GM18520 (cell line): ENCODE results near the gene GNL2.
"Not testable (repeated sequence)": the region's sequence is repeated elsewhere in the genome, so short reads cannot be mapped to it uniquely, and the experiment has no call there.

ENCODE experiments used
- ATAC-seq: cut with Tn5 transposase; IDR thresholded peaks from one replicate; pipeline ENCODE4 v1.9.1; 2021; ENCODE audit not compliant: unreplicated experiment

The GNL2 gene

GRCh38 chr1:37609002-37609401 is 13.3 kb upstream of the GNL2 start:
- ATAC-seq, result no peak

- no peak for ATAC-seq
These were observed 10.9 kb upstream of the GNL2 start for GRCh38 chr1:37606481-37607263.

DNA sequence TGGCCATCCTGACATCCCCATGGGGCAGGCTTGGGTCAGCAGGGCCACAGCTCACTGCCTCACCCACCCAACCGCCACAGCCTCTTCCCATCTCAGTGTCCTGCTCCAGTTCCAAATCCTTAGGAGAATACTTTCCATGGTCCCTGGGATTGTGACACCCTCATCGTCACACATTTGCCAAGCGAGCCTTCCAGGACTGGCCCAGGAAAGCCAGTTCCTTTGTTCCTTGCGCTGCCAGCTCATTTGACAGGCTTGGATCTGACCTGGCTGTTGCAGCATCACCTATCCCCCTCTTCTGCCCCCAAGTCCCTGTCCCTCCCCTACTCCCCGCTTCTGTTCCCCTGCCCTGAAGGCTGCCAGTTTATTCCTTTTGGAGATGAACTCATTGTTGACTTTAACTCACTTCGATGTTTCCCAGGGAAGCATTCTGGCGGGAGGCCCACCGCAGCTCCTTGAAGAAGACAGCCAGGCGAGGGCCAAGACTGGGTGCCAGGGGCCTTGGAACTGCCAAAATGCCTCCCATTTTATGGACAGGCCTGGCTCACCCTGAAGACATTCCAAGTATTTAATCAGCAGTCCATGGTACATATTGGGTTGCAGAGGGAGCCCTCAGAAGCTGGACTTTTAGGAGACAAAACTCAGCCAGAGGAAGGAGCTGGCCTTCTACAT is 10.2 kb upstream of the GNL2 start:
- ATAC-seq, result no peak

DNA sequence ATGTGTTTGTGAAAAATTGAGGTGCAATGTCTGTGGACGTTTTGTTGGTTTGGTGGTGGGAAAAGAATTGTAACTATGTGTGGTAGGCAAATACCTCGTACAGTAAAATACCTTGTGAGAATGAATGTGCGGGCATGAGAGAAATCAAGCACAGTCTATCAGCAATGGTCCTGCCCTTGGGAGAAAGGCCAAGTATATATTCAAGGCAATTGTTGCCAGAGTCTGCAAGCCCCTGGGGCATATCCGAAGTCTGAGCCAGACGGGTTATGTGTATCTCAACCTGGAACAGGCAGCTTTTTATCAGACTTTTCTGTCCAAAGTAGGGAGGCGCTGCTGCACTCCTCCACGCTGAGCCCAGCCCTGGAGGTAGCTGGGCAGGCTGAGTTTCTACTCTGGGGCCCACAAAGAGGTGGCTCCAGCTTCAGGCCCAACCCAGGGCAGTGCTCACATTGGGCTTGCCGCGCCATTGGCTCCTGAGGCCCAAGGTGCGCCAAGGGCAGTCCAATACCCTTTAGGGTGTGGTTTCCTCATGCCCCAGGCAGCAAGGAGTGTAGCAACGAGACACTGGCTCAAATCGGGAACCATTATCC is 9.4 kb upstream of the GNL2 start:
- ATAC-seq, result no peak

DNA sequence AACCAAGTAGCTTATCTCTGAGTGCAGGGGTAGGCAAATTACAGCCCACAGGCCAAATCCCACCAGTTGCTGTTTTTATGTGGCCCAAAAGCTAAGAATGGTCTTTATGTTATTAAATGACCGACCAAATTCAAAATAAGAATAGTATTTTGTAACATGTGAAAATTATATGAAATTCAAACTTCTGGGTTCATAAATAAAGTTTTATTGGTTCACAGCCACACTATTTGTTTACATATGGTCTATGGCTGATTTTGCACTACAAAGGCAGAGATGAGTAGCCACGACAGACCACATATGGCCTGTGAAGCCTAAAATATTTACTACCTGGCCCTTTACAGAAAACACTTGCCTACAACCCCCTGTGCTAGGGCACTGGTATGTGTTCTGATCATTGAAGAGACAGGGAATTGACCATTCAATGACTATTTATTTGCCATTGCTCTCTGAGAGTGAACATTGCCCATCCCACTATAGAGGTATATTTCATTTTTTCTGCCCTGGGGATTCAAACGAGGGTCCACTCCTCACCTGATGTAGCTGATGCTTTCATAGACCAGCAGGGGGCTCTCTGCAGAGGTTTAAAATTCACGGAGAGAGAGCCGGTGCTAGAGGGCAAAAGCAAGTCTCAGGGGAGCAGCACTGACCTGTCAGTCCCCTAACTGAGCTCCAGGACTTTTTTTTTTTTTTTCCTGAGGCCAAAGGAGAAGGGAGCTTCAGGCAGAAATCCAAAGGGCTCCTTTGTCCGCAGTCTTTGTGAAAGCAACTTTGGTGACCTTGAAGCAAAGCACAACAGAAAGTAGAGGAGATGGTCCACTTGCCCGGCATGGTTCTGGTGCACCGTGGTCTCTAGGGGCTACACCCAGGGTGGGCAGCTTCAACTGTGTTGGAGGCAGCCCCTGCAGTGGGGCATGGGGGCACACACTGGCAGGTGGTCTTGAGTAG is 7.3 kb upstream of the GNL2 start:
- ATAC-seq, result no peak

- ATAC-seq, result no peak
These were observed 5.7 kb upstream of the GNL2 start for GRCh38 chr1:37601441-37601840.

- no peak for ATAC-seq
These were observed 4.2 kb upstream of the GNL2 start for GRCh38 chr1:37599940-37600339.

DNA sequence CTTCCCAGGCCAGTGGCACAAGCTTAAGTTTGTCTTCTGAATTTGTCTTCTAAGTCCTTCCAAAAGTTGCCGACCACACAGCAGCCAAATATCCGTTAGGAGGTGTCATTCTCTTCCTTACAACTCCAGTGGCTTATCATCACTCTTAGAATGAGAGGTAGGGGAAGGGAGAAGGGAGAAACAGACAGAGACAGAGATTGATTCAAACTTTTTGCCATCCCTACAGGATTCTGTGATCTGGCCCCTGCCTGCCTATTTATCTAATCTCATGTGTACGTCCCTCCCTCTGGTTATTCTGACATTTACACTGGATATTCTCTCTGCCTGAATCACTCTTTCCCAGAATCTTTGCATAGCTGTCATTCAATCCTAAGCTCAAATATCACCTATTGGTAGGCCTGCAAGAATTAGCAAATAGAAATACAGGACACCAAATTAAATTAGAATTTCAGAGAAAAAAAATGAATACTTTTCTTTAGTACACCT is 488 bp upstream of the GNL2 start:
- ATAC-seq, result no peak

GRCh38 chr1:37593726-37594125 is 2.0 kb downstream of the GNL2 start:
- no peak for ATAC-seq

DNA sequence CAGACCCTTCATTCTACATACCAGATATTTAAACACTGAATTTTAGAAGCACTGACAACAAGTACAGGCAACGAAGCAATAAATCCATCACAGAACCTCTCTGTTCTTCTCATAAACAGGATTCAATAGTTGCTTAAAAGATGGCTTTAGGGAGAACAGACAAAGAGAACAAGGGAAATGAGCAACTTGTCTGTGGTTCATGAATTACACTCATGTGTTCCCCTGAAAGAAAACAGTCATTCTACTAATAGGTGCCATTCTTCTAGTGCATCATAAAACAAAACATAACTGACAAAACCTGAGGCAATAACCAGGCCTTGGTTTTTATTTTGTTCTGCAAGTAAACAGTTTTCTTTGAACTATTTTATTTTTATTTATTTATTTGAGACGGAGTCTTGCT is 6.8 kb downstream of the GNL2 start:
- ATAC-seq, result no peak

GRCh38 chr1:37584544-37584943 is 11.2 kb downstream of the GNL2 start:
- not testable (repeated sequence) for ATAC-seq

- ATAC-seq, result no peak
These were observed 20.0 kb downstream of the GNL2 start for GRCh38 chr1:37575692-37576091.

GRCh38 chr1:37574834-37575480 is 20.8 kb downstream of the GNL2 start:
- ATAC-seq, result no peak

GRCh38 chr1:37570528-37571334 is 25.0 kb downstream of the GNL2 start:
- ATAC-seq, result no peak

- no peak for ATAC-seq
These were observed 28.7 kb downstream of the GNL2 start for GRCh38 chr1:37567023-37567422.

DNA sequence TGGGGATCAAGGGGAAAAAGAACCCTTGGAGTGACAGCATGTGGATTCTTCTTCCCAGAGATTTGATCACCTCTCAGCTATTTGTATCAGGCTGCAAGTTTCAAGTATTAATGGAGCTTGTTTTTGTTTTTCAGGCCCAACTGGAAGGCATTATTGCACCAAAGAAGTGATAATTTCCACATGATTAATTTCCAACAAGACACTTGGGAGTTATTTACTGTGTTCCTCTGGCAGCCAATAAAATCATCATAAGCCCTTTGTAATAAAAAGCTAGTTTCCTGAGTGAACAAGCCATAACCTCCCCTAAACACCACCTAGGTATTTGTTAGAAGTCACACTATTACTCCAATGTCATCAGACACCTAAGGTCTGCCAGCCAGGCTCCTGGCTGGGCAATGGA is 30.8 kb downstream of the GNL2 start:
- ATAC-seq, result no peak

DNA sequence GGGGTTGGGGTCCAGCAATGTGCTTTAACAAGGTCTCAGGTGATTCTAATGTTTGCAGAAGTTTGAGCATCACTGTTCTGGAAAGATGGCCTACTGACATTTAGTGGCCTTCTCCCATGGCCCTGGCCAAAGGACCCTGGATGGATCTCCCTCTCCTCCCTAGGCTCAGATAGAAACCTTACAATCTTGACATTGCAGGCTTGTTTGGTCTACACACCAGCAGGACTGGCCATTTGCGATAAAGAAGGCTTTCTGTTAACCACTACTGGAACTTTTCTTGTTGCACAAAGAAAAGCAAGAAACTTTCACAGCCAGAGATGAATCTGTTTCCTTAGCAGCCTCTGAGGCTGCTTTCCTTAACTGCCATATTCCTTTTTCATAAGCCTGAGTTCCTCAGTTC is 32.8 kb downstream of the GNL2 start:
- ATAC-seq, result no peak

DNA sequence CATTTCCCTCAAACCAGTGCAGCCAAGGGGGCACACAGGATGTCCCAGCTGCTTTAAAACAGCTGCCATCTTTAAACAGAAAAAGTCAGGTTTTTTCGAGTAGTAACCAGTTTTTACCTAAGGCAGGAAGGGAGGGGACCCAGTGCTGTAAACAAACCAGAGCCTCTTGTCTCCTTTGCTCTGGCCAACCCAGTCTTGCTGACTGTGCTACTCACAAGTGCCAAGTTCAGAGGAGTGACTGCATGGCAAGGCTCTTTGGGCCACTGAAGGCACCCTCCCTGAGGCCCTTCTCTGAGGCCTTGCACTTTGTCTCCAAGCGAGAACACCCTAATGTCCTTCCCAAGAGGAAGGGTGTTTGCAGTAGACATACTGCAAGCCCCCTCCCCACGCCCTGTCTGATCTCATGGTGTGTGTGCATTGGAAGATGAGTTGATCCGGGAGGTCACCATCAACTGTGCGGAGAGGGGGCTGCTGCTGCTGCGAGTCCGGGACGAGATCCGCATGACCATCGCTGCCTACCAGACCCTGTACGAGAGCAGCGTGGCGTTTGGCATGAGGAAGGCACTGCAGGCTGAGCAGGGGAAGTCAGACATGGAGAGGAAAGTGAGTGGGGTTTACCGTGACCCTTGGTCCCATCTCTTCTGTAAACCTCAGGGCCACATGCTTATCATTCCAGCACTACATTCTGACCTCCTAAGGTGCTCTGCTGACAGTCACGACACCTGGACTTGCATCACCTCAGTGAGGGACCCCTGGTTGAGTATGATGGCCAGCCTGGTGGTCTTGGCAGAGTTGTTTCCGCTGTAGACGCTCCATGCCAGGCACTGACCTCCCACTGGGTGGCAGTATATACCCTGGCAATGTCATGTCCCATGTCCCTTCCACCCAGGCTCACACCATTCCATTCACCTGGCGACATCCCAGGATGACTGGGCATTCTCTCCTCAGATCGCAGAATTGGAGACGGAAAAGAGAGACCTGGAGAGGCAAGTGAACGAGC is 34.3 kb downstream of the GNL2 start:
- no peak for ATAC-seq
